Fibroblast of lung (primary cell): ENCODE data around the gene BTNL2.

Experiments used
- CTCF ChIP-seq, 2 donors: IDR thresholded peaks in 1 of 2; conservative IDR thresholded peaks in 1 of 2; 1 replicate in 1 of 2; 2 replicates in 1 of 2; pipeline ENCODE4 v1.5.1; 2011 to 2012; ENCODE audit warnings: low read length in 2 of 2, control low read depth in 1 of 2, inconsistent platforms in 1 of 2, low read depth in 1 of 2, mild to moderate bottlenecking in 1 of 2
- EZH2 ChIP-seq: IDR thresholded peaks from 2 replicates; pipeline ENCODE4 v1.5.1; 2012; ENCODE audit warnings: low read length, control low read depth, mild to moderate bottlenecking; ENCODE audit errors: missing control alignments

- peak; percentile 99 for TF ChIP-seq CTCF (conservative IDR thresholded peaks at IDR 0.05 in 1 of 2, IDR thresholded peaks at IDR 0.05 in 1 of 2; ENCODE audit: low read depth in 1 of 2, low read length in 2 of 2)
- no peak for TF ChIP-seq EZH2
Measured at GRCh38 chr6:32415521-32416019, 8.6 kb upstream of the BTNL2 start.
